Endothelial cell of umbilical vein (primary cell): ENCODE measurements around the gene MAPKAP1. TPM values are rescaled to one million over a fixed set of nuclear protein-coding genes. Genes with fewer than 3 reads are reported as not detected.

ENCODE experiments used
- BruUV-seq: library from RNA; stranded (reverse); fragments of 400-500 nt; replicated peaks from 2 replicates; lab custom pipeline; 2021; lab: Mats Ljungman, UMichigan
- CTCF ChIA-PET: fragments of 300-600, 350-600 bp; sonication (Branson Sonifier 250); formaldehyde crosslinking; loops from one replicate; lab custom pipeline; 2021; ENCODE audit warnings: antibody characterized with exemption, inconsistent platforms; lab: Charles Lee
- POLR2A ChIA-PET: fragments of 300-600, 350-600 bp; sonication (Branson Sonifier 250); formaldehyde crosslinking; loops from one replicate; lab custom pipeline; 2021; ENCODE audit warnings: antibody characterized with exemption, inconsistent platforms; lab: Charles Lee
- DNase-seq: peaks from one replicate; pipeline ENCODE4 v3.0.0-alpha.2; 2011; ENCODE audit warnings: low read depth, low spot score
- FAIRE-seq: peaks from 2 replicates; lab custom pipeline; 2011; peaks lifted over from hg19 to GRCh38; lab: Jason Lieb, UNC
- H2AFZ ChIP-seq: 2 replicates; pipeline ENCODE4 v1.6.0; 2012; ENCODE audit warnings: low read depth, low read length, control low read depth, inconsistent platforms
- H3K27ac ChIP-seq: 2 replicates; pipeline ENCODE4 v1.5.1; 2011; ENCODE audit warnings: low read depth, mild to moderate bottlenecking, control low read depth, low read length, moderate library complexity; ENCODE audit not compliant: insufficient read depth
- H3K27me3 ChIP-seq, 2 experiments: 2 replicates each; pipeline versions ENCODE4 v1.6.0 to v1.6.1; 2011; ENCODE audit warnings: low read length in 2 of 2, mixed read lengths in 1 of 2; ENCODE audit not compliant: control insufficient read depth in 2 of 2, insufficient read depth in 2 of 2
- H3K36me3 ChIP-seq, 2 experiments: 2 replicates in 1 of 2; 3 replicates in 1 of 2; pipeline ENCODE4 v1.5.1; 2011; ENCODE audit warnings: low read length in 2 of 2, mild to moderate bottlenecking in 1 of 2, moderate library complexity in 1 of 2; ENCODE audit not compliant: control insufficient read depth in 2 of 2, insufficient read depth in 2 of 2; ENCODE audit errors: extremely low read depth in 1 of 2
- H3K4me1 ChIP-seq: 3 replicates; pipeline ENCODE4 v1.5.1; 2011; ENCODE audit warnings: mild to moderate bottlenecking, low read length; ENCODE audit not compliant: control insufficient read depth, insufficient read depth; ENCODE audit errors: extremely low read depth
- H3K4me2 ChIP-seq: 2 replicates; pipeline ENCODE4 v1.6.1; 2011; ENCODE audit warnings: low read length, control low read depth, mixed read lengths; ENCODE audit not compliant: insufficient read depth
- H3K4me3 ChIP-seq, 3 experiments: fragments of 200-600 bp in 1 of 3; sonication (generic), shearing (Covaris generic) in 1 of 3; replicated peaks in 1 of 3; 2 replicates each; pipeline ENCODE4 v1.5.1; 2011 to 2016; ENCODE audit warnings: control low read depth in 3 of 3, low read length in 3 of 3, mild to moderate bottlenecking in 2 of 3, inconsistent platforms in 1 of 3, low read depth in 1 of 3, moderate library complexity in 1 of 3; ENCODE audit not compliant: insufficient read depth in 1 of 3
- H3K79me2 ChIP-seq: 2 replicates; pipeline ENCODE4 v1.6.0; 2012; ENCODE audit warnings: low read length, inconsistent platforms; ENCODE audit not compliant: control insufficient read depth, insufficient read depth
- H3K9ac ChIP-seq: replicated peaks from 2 replicates; pipeline ENCODE3; 2011; ENCODE audit warnings: low read length, control low read depth; ENCODE audit not compliant: insufficient read depth; ENCODE audit errors: extremely low read depth
- H3K9me1 ChIP-seq: replicated peaks from 3 replicates; pipeline ENCODE4 v1.6.0; 2011; ENCODE audit warnings: mild to moderate bottlenecking, low read length; ENCODE audit not compliant: control insufficient read depth, insufficient read depth; ENCODE audit errors: extremely low read depth
- H3K9me3 ChIP-seq: replicated peaks from 2 replicates; pipeline ENCODE4 v1.5.1; 2012; ENCODE audit warnings: low read length, inconsistent platforms; ENCODE audit not compliant: control insufficient read depth, insufficient read depth
- H4K20me1 ChIP-seq: replicated peaks from 2 replicates; pipeline ENCODE3; 2011; ENCODE audit warnings: mild to moderate bottlenecking, low read length; ENCODE audit not compliant: control insufficient read depth, insufficient read depth; ENCODE audit errors: extremely low read depth
- CTCF ChIP-seq, 2 donors: IDR thresholded peaks; 1 replicate in 1 of 2; 2 replicates in 1 of 2; pipeline ENCODE4 v1.5.1; 2011; ENCODE audit warnings: low read length in 2 of 2, mild to moderate bottlenecking in 2 of 2, moderate library complexity in 2 of 2, control low read depth in 1 of 2, inconsistent platforms in 1 of 2, low read depth in 1 of 2; ENCODE audit not compliant: insufficient read depth in 1 of 2; ENCODE audit errors: extremely low read depth in 1 of 2
- EZH2 ChIP-seq: IDR thresholded peaks from 2 replicates; pipeline ENCODE4 v1.6.1; 2012; ENCODE audit warnings: borderline replicate concordance, low read depth, mild to moderate bottlenecking, moderate library complexity, low read length, inconsistent platforms; ENCODE audit not compliant: severe bottlenecking
- FOS ChIP-seq: IDR thresholded peaks from 2 replicates; pipeline ENCODE4 v1.6.1; 2011; ENCODE audit warnings: mild to moderate bottlenecking, low read length, moderate library complexity, borderline replicate concordance; ENCODE audit not compliant: insufficient read depth
- GATA2 ChIP-seq: IDR thresholded peaks from 2 replicates; pipeline ENCODE4 v1.7.0; 2011; ENCODE audit warnings: low read depth, mild to moderate bottlenecking, moderate library complexity, mixed read lengths, low read length; ENCODE audit not compliant: insufficient read length, insufficient read depth
- JUN ChIP-seq: IDR thresholded peaks from 2 replicates; pipeline ENCODE4 v1.6.1; 2011; ENCODE audit warnings: borderline replicate concordance, low read depth; ENCODE audit not compliant: insufficient read length, insufficient read depth
- MAX ChIP-seq: IDR thresholded peaks from 2 replicates; pipeline ENCODE4 v1.6.1; 2011; ENCODE audit not compliant: insufficient read depth, insufficient read length
- MYC ChIP-seq: IDR thresholded peaks from one replicate; pipeline ENCODE4 v1.6.1; 2011; ENCODE audit warnings: mild to moderate bottlenecking, low read depth, low read length
- POLR2A ChIP-seq: IDR thresholded peaks from 2 replicates; pipeline ENCODE4 v1.6.1; 2012; ENCODE audit warnings: low read depth, mild to moderate bottlenecking, control low read depth, low read length
- POLR2AphosphoS5 ChIP-seq: IDR thresholded peaks from 2 replicates; pipeline ENCODE4 v1.6.1; 2012; ENCODE audit warnings: low read depth, mild to moderate bottlenecking, control low read depth, low read length, moderate library complexity; ENCODE audit not compliant: insufficient read depth
- dilution Hi-C: fragments of 300-500 bp; cut with MboI; formaldehyde crosslinking; loops from one replicate; pipeline ENCODE4 v1.15.0; 2019; ENCODE audit warnings: low sequenced_read_pairs; ENCODE audit not compliant: extremely low pct_ligation_motif_present
- intact Hi-C: fragments of 100-400 bp; cut with micrococcal nuclease; formaldehyde crosslinking; loops from one replicate; pipeline ENCODE4 v1.10.0; 2022
- polyA plus RNA-seq, 4 experiments: library from polyadenylated mRNA; depleted of rRNA in 3 of 4; stranded (reverse) in 3 of 4; unstranded in 1 of 4; fragments of >200 nt; gene quantifications; 2 replicates each; pipeline versions ENCODE4 v1.2.1 to v1.2.3, GENCODE V29; 2011 to 2012; ENCODE audit warnings: missing spikeins in 1 of 4
- total RNA-seq: library from RNA; stranded (reverse); gene quantifications from 2 replicates; pipeline ENCODE4 v1.2.3, GENCODE V29; 2021

The MAPKAP1 gene
- total and polyA plus RNA-seq, 2 donors (not counting 3 experiments of a cell fraction or from before 2014, with no cell fraction given) = 61.9 to 99.1 TPM

- no peak for TF ChIP-seq MYC
- no peak for TF ChIP-seq GATA2
- TF ChIP-seq EZH2 = no peak
- no peak for TF ChIP-seq FOS
- no peak for TF ChIP-seq MAX
- no peak for TF ChIP-seq POLR2A
- no peak for TF ChIP-seq JUN
- no peak for TF ChIP-seq CTCF (IDR thresholded peaks at IDR 0.05; ENCODE audit: extremely low read depth in 1 of 2, insufficient read depth in 1 of 2, low read depth in 1 of 2, low read length in 2 of 2)
- TF ChIP-seq POLR2AphosphoS5 = no peak
- dilution Hi-C loops (no loop called here), intact Hi-C loops (no loop called here)
- H3K36me3 ChIP-seq = no peaks in the 10 kb centered on the region
- no peak overlapping the region for H3K27ac ChIP-seq
- H3K9me1 ChIP-seq = no peaks in the 10 kb centered on the region
- no peaks in the 10 kb centered on the region for H3K27me3 ChIP-seq
- H2AFZ ChIP-seq = no peak overlapping the region
- no peak overlapping the region for H3K9ac ChIP-seq
- BruUV-seq = no TSS peak
- peaks cover 2% of the 10 kb centered on the region for H3K79me2 ChIP-seq
- POLR2A ChIA-PET = interaction anchor here (1.8 kb wide), 1 partner anchor 9 kb away, joined by 5 read pairs; no protein-coding TSS in a partner anchor
- FAIRE-seq = no peak
- H4K20me1 ChIP-seq = no peaks in the 10 kb centered on the region
- no peak for DNase-seq
- CTCF ChIA-PET = interaction anchor here (1.4 to 2.4 kb wide), 3 partner anchors 31 to 43 kb away, joined by 3 to 6 read pairs (median 5); no protein-coding TSS in a partner anchor
- peaks cover 7% of the 10 kb centered on the region for H3K4me1 ChIP-seq
- H3K4me2 ChIP-seq = no peak overlapping the region
- no peaks in the 10 kb centered on the region for H3K9me3 ChIP-seq
- H3K4me3 ChIP-seq = no peak overlapping the region
Observed at GRCh38 chr9:125515281-125515680, 191.7 kb downstream of the MAPKAP1 start.
